Right lobe of liver (tissue), 6 donors: ENCODE results near the gene PLCL1. TPM values are rescaled to one million over a fixed set of nuclear protein-coding genes. Genes with fewer than 3 reads are reported as not detected.

Experiments used
- ATAC-seq, 4 donors: fragments of 200-7000 bp; cut with Tn5 transposase; one replicate each; pipeline ENCODE4 v1.9.1; 2020; ENCODE audit warnings: mild to moderate bottlenecking in 4 of 4, moderate library complexity in 4 of 4
- DNase-seq, 3 donors: peaks; one replicate each; pipeline ENCODE4 v3.0.0-alpha.2; 2020
- H3K27ac ChIP-seq, 3 donors: fragments of 200-600 bp; one replicate each; pipeline ENCODE4 v1.8.0; 2022
- H3K27me3 ChIP-seq, 2 donors: fragments of 200-600 bp; one replicate each; pipeline ENCODE4 v1.8.0; 2022
- H3K36me3 ChIP-seq, 4 donors: fragments of 200-600 bp; sonication (generic) in 1 of 4; one replicate each; pipeline versions ENCODE4 v1.5.1 to v1.8.0; 2017 to 2022; ENCODE audit warnings: control low read depth in 1 of 4
- H3K4me1 ChIP-seq, 4 donors: fragments of 200-600 bp; sonication (generic) in 1 of 4; one replicate each; pipeline versions ENCODE4 v1.5.1 to v1.8.0; 2017 to 2022; ENCODE audit warnings: control low read depth in 1 of 4
- H3K4me3 ChIP-seq, 3 donors: fragments of 200-600 bp; one replicate each; pipeline ENCODE4 v1.8.0; 2022
- H3K9me3 ChIP-seq, 4 donors: fragments of 200-600 bp; sonication (generic) in 1 of 4; one replicate each; pipeline versions ENCODE4 v1.5.1 to v1.8.0; 2017 to 2022; ENCODE audit warnings: control low read depth in 1 of 4
- CTCF ChIP-seq, 4 donors: fragments of 200-600 bp in 3 of 4; fragments of 450-650 bp in 1 of 4; IDR thresholded peaks; one replicate each; pipeline versions ENCODE4 v1.5.1 to v1.8.0; 2016 to 2022; ENCODE audit warnings: antibody characterized with exemption in 4 of 4, mild to moderate bottlenecking in 2 of 4
- POLR2A ChIP-seq: fragments of 450-650 bp; IDR thresholded peaks from one replicate; pipeline ENCODE4 v1.6.1; 2017; ENCODE audit warnings: antibody characterized with exemption, mild to moderate bottlenecking
- WGBS: methylation state at CpG from one replicate; pipeline ENCODE4 v1.1.6; 2018; ENCODE audit warnings: low coverage, low lambda C conversion rate; ENCODE audit not compliant: insufficient coverage; ENCODE audit errors: missing lambda C conversion rate; 5-methylcytosine and 5-hydroxymethylcytosine counted together
- intact Hi-C, 2 donors: fragments of 100-400 bp; cut with DNase I; formaldehyde crosslinking; loops; one replicate each; pipeline versions ENCODE4 v1.11.2 to v1.14.1; 2022
- total RNA-seq, 6 experiments: library from RNA; depleted of rRNA in 2 of 6; stranded (reverse); fragments of >200 nt in 2 of 6; fragmentation: NEBNext Ultra II Directional in 3 of 6; extraction: Animal tissue kit (Norgen Biotek cat#: 25700) in 3 of 6; gene quantifications; one replicate each; pipeline versions ENCODE4 v1.1.0 to v1.2.4, GENCODE V29; 2016 to 2023
- donor health status: DM: no; HTN: yes; CAD: no.
- donor health status: DM: no; HTN: no; CAD: no.
- donor health status: DM: no; HTN: no; CAD: no.
- donor health status: DM: no; HTN: yes; CAD: no.
- donor health status: DM: no; HTN: yes; CAD: no.

PLCL1 gene
- total RNA-seq, 6 experiments from 2014 or later, result 0.12 to 0.37 (median 0.24) TPM

DNA sequence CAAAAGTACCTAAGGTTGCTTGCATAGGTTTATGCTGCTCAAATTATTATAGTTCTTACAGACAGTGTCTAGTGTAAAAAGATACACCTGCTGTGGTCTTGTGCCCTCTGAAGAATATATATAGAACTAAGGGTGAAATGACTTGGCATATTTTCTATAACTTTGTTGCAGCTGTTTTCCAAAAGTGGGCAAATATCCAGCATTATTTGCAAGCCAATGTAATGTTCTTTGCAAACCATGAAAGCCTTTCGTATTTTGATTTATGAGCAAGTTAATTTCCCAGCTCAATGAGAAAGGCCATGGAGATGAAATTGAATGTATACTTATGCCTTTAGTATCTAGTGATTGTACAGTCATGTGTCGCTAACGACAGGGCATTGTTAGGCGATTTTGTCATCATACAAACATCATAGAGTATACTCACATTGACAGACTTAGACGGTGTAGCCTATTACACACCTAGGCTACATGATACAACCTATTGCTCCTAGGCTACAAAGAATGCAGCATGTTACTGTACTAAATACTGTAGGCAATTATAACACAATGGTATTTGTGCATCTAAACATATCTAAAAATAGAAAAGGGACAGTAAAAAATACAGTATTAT is 116.3 kb downstream of the PLCL1 start:
- intact Hi-C loops, result no loop called here
- TF ChIP-seq POLR2A (no peak), CTCF (IDR thresholded peaks at IDR 0.05) (no peak)
- WGBS, result 74% methylated on average over 5 of the region's 5 CpGs
- H3K36me3 ChIP-seq, result no peaks in the 10 kb centered on the region
- H3K27me3 ChIP-seq, result no peaks in the 10 kb centered on the region
- ATAC-seq, result no peak
- H3K4me3 ChIP-seq, result no peak overlapping the region
- no peak for DNase-seq
- H3K27ac ChIP-seq, result no peak overlapping the region
- H3K9me3 ChIP-seq, result no peaks in the 10 kb centered on the region
- H3K4me1 ChIP-seq, result no peaks in the 10 kb centered on the region

- Histone ChIP-seq H3K9me3 (no peaks in the 10 kb centered on the region), H3K4me1 (no peaks in the 10 kb centered on the region), H3K36me3 (no peaks in the 10 kb centered on the region), H3K27ac (no peak overlapping the region), H3K4me3 (no peak overlapping the region), H3K27me3 (no peaks in the 10 kb centered on the region)
- 83% methylated on average over 5 of the region's 5 CpGs for WGBS
- ATAC-seq (no peak), DNase-seq (no peak)
- intact Hi-C loops, result no loop called here
- no peak for TF ChIP-seq CTCF (IDR thresholded peaks at IDR 0.05)
- no peak for TF ChIP-seq POLR2A
Measured at GRCh38 chr2:197924483-197924882, 120.1 kb downstream of the PLCL1 start.

GRCh38 chr2:197925204-197925603 is 120.8 kb downstream of the PLCL1 start:
- Histone ChIP-seq H3K36me3 (no peaks in the 10 kb centered on the region), H3K4me1 (no peaks in the 10 kb centered on the region), H3K27ac (no peak overlapping the region), H3K27me3 (no peaks in the 10 kb centered on the region), H3K9me3 (no peaks in the 10 kb centered on the region), H3K4me3 (no peak overlapping the region)
- no peak for ATAC-seq
- DNase-seq, result no peak
- intact Hi-C loops, result no loop called here
- TF ChIP-seq CTCF (IDR thresholded peaks at IDR 0.05) (no peak), POLR2A (no peak)

DNA sequence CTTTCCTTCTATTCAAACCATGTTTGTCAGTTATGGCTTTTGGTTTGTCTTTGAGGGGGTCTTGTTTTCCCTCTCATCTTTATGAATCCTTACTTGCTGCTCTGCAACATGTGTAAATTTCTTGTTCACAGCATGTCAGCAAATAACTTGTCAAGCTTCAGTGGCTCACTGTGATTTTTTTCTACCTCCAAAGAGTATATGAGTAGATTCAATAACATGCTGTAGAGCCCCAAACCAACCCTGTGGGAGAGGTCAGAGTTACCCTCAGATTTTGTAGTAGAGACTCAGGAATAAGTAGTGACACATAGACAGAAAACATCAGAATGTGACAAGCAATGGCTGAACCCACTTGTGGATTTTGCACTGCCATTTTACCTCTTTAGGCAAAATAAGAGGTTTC is 121.6 kb downstream of the PLCL1 start:
- intact Hi-C loops, result no loop called here
- Histone ChIP-seq H3K4me1 (no peaks in the 10 kb centered on the region), H3K9me3 (no peaks in the 10 kb centered on the region), H3K27me3 (no peaks in the 10 kb centered on the region), H3K27ac (no peak overlapping the region), H3K4me3 (no peak overlapping the region), H3K36me3 (no peaks in the 10 kb centered on the region)
- no peak for ATAC-seq
- no peak for TF ChIP-seq POLR2A
- TF ChIP-seq CTCF (IDR thresholded peaks at IDR 0.05), result no peak
- no peak for DNase-seq

GRCh38 chr2:197926673-197927072 is 122.3 kb downstream of the PLCL1 start:
- WGBS, result 30% methylated on average over 2 of the region's 4 CpGs
- TF ChIP-seq CTCF (IDR thresholded peaks at IDR 0.05) (no peak), POLR2A (no peak)
- intact Hi-C loops, result no loop called here
- no peak for ATAC-seq
- Histone ChIP-seq H3K9me3 (no peaks in the 10 kb centered on the region), H3K27ac (no peak overlapping the region), H3K4me1 (no peaks in the 10 kb centered on the region), H3K36me3 (no peaks in the 10 kb centered on the region), H3K4me3 (no peak overlapping the region), H3K27me3 (no peaks in the 10 kb centered on the region)
- no peak for DNase-seq
